Stimulated activated CD8-positive, alpha-beta memory T cell treated with anti-CD3 and anti-CD28 coated beads, Interleukin-2, amount 100 ng/mL, for 1 hour (primary cell): ENCODE measurements around the gene TTLL8.

Experiments used
- DNase-seq, 2 donors: peaks; one replicate each; pipeline ENCODE4 v3.0.0-alpha.2; 2020; ENCODE audit warnings: low read depth in 2 of 2

The TTLL8 gene

DNA sequence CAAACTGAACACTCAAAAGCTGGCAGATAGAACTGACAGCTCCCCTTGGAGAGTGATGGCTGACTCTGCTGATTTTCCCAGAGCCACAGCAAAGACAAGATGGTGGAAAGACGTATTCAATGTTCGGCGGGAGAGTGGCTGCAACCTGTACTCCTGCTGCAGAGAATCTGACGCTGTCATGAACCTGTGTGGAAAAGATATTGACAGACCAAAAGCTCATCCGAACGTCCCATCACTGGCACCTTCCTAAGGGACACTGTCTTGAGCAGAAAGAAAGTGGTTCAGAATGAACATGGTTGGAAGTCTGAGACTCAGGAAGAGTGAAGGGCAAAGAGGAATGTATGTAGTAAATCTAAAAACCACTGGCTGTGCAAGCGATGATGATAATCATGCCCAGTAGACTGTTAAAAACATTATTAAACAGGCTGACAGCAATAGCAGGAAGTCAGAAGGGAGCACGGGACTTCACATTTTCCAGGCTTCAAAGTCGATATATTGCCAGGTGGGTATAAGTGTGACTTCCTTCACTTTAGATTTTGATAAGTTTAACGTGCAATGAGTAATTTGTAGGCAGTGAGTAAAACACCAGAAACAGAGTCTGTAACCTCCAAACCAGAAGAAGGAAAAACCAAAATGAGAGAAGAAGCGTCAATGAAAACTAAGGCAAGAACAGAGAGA, 39.4 kb downstream of the TTLL8 start:
- no peak for DNase-seq

DNA sequence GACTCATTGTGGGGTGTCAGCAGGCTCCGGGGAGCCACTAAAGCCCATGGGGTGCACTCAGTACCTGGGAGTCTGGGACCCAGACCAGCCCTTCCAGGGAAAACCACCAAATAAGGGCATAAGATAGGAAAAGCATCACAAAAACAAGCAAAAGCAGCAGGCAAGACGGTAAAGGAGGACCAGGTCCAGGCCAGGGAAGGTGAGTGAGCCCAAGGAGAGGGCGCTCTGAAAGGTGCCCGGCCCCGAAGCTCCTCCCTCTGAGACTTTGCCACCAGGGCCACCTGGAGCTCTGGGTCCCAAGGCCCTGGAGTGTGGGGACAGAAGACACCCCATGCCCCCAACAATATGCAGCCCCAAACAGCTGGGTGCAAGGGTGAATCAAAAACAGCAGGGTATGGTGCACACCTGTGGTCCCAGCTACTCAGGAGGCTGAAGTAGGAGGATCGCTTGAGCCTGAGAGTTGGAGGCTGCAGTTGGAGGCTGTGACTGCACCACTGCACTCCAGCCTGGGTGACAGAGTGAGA, 40.3 kb downstream of the TTLL8 start:
- DNase-seq = no peak

DNA sequence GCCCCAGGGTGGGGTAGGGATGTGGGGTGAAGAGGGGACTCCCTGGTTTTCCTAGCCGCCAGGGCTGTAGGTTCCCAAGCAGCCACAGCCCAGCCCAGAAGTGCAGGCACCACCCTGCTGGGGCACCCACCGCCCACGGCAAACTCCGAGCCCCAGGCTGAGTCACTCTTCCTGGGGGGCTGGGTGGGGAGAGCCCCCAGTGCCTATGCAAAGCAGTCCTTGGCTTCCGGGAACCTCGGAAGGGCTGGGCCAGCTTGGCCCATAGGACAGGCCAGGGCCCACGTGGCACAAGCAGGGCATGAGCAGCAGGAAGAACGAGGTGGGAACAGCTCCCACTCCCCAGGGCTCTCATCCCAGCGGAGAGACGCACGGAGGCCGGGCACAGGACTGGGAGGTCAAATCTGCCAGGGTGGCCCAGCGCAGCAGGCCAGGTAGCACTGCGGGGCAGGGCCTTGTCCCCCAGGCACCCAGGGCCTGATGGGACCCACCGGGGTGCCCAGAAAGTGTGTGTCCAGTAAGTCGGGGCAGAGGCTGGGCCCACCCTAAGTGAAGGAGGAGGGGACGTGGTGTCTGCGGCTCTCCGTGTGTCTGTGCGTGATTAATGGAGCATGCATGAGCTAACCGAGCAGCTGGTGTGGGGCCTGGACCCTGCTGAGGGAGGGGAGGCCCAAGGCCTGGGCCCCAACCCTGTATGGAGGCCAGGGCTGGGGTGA, 41.0 kb downstream of the TTLL8 start:
- DNase-seq = no peak

DNA sequence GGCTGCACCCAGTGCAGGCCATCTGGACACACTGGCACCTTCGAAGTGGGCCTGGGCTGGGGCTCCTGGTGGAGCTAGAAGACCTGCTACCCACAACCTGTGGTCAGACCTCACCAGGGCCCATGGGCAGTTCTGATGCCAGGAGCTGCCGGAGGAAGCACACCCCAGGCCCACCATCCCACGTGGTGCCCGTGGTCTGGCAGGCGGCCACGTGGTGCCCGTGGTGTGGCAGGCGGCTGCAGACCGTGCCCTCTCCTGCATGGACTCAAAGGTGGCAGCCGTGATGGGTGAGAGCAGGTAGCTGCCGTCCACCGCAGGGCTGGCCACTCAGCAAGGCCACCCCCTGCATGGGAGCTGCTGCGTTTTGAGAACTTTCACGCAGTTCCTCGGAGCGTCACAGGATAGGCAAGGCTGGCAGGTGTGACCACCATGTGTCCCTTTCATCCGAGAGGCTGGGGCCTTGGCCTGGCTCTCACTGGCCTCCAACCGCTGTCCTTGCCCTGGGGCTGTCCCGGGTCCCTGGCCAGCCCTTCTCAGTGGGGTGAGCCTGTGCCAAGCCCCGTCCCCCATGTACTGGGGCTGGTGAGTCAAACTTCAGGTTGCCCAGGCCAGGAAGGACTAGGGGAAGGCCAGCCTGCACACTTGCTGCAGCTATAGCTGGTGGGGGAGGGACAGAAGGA, 41.6 kb downstream of the TTLL8 start:
- no peak for DNase-seq

DNA sequence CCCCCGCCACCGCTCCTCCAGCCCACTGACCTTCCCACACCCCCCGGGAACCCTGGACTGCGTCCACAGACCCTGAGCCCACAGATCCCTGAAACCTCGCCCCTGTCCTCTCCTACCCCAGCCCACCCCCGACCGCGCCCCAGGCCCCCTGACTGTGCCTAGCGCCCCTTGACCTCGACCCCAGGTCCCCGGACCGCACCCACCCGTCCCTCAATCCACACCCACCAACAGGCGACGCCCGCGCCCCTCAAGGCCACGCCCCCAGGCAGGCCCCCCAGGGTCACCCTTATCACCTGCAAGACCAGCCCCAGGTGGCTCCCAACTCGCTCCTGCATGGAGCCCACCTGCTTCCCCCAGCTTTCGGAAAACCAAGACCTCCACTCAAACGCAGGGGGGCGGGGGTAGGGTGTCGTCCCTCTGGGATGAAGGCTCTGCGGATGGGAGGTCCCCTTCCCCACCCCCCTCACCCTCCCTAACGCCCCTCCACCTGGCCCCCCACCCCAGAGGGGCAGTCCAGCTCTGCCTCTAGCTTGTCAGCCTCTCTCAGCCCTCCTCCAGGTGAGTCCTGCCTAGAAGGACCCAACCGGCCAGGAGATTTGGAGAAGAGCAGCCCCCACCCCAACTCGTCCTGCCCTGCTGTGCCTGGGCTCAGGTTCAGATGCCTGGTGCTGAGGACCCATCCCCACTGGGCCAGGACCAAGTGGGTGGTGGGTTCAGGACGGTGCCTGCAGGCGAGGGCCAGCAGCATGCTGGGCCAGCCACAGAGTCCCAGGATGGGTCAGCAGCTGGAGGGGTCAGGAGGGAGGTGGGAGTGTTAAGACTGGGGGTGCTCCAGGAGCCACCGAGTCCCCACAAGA, 42.4 kb downstream of the TTLL8 start:
- DNase-seq = no peak

DNA sequence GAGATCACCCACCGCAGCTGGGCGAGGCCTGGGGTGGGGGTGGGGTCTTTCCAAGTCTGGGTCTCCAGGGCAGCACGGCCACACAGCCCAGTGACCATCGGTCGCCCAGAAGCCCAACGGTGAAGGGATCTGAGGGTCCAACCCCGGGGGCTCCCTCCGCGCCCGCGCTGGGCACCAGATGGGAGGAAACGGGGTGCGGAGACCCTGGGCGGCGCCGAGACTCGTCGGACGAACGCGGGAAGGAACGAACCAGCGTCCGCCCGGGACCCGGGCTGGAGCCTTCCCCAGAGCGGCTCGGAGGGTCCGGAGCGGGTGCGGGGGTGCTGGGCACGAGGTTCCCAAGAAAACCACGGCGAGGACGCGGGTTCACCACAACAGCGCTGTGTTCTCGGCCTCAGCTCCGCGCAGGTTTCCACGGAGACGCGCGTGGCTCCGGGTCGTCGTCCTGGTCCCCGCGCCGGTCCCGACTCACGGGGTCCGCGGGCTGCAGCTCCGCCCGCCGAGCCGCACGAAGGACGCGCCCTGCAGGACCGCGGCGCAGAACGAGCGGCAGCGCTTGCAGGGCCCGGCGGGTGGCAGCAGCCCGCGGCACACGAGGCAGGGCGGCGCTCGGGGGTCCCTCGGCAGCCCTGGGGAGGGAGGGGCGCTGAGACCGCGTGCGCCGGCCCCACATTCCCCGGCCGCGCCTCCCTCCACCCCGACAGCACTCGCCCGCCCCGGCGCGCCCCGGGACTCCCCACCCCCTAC, 43.3 kb downstream of the TTLL8 start:
- DNase-seq = no peak

DNA sequence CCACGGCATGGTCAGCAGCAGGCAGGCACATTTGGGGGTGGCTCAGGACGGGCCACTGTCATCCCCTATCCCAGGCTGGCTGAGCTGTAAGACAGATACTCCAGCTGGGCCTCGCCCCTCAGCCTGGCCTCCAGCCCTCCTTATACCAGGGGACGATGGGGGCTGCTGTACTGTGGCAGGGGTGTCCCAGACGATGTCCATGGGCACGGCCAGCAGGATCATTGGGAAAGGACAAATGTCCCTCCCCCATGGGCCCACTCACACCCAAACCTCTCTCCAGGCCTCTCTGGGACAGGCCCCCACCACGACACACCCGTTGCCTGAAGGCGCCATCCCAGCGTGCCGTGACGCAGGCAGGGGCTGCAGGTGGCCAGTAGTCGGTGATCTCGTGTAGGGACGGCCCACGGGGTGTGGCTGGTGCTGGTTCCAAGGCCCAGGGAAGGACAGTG, 44.0 kb downstream of the TTLL8 start:
- no peak for DNase-seq

DNA sequence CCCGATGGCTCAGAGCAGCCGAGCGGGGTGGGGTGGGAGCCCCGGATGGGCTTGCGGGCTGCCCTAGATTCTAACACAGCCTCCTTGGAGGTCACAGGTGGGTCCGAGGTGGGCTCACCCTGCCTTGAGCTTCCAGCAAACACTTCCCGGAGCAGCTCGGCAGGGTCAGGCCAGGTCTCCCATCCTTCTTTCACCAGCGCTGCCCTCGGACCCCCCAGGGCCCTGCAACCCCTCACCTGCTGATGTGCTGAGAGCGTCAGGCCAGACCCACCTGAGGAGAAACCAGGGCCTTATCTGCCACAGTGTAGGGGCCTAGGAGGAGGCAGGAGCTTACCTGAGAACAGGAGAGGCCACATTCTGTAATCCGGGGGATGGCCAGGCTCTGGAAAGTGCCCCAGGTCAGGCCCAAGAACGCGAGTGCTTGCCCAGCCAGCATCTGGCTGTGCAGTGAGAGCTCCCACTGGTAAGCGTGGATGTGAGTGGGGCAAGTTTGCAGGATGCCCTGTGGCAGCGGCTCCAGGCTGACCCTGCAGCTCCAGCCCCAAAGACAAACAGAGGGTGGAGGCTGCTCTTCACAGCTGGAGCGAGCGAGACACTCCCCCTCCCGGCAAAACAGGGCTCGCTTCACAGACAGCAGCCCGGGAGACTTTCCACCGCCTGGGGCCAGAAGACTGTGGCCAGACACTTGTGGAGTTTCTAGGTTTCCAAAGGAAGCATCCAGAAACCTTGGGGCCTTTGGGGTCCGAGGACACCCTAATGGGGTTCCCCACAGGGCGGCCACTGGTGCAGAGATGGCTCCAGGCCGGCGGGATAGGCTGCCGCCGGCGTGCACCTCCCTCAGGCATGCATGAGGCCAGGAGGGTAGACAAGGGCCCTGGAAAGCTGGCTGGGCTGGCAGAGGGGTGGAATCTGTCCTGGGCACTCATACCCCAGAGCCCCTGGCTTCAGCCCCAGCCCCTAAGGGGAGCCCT, 45.6 kb downstream of the TTLL8 start, which contains the start of gene IL17REL:
Gene IL17REL (minus strand): TSS at position 555 of the 971 bp plus-strand sequence. CDS start 119 bp downstream, at position 436.
- DNase-seq = no peak

DNA sequence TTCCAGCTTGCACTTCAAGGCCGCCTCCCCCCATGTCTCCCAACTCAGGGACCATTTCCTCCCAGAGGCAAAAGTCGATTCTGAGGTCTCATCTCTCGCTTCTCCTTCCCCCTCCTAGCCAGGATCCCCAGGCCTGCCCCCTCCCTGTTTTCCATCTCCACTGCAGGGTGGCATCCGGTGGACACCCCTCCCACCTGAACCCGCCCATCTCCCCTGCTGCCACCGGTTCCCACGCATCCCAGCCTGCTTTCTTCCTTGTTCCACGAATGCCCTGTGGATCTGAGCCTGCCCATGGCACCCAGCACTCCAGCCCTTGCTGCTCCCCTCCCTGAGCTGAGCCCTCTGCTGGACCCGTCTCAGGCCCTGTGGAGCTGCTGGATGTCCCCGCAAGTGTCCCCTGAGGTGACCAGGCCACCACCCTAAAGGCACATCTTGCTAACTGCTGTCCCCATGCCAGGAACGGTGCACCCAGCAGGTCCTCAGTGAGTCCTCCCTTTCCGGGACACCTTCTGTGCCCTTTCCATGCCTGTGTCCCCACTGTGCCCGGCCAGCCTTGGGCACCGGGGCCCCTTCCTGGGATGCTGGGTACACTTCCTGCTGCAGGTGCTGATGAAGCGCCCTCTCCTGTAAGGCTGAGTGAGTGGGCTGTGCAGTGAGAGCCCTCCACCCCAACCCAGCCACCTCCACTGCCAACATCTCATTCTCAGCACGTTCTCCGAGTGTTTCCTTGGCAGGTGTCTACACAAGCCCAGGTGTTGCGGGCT, 46.5 kb downstream of the TTLL8 start:
- no peak for DNase-seq

DNA sequence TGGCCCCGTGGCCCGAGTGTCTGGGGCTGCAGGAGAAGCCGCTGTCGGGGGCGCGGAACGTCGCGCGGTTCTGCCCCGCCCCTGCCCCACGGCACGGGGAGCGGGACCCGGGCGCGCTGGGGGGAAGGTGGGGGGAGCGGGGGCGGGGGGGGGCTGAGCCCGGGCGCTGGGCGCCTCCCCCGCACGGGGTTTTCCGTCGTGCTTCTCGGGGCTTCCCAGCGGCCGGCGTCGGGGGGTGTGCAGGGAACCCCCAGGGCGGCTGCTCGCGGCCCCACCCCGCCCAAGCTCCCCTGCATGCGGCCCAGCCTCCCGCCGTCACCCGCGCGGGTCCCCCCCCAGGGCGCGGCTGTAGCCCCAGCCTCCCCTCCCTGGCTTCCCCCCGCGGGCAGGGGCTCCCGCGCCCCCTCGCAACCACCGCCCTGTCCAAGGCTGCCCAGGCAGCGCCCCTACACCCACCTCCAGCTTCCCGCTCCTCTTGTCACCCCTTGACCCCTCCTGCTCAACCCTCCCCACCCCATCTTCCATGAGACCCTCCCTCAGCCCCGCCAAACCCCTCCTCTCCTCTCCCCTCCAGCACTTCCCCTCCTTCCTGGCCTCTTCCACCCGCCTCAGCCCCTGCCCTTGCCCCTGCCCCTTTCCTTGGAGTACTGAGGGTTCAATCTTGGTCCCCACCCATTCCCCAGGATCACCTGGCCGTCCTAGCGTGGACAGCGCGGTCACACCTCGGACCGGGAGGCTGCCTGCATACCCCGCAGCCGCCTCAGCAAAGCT, 47.2 kb downstream of the TTLL8 start:
- DNase-seq = peak in 1 of 2 donors; percentile 57

DNA sequence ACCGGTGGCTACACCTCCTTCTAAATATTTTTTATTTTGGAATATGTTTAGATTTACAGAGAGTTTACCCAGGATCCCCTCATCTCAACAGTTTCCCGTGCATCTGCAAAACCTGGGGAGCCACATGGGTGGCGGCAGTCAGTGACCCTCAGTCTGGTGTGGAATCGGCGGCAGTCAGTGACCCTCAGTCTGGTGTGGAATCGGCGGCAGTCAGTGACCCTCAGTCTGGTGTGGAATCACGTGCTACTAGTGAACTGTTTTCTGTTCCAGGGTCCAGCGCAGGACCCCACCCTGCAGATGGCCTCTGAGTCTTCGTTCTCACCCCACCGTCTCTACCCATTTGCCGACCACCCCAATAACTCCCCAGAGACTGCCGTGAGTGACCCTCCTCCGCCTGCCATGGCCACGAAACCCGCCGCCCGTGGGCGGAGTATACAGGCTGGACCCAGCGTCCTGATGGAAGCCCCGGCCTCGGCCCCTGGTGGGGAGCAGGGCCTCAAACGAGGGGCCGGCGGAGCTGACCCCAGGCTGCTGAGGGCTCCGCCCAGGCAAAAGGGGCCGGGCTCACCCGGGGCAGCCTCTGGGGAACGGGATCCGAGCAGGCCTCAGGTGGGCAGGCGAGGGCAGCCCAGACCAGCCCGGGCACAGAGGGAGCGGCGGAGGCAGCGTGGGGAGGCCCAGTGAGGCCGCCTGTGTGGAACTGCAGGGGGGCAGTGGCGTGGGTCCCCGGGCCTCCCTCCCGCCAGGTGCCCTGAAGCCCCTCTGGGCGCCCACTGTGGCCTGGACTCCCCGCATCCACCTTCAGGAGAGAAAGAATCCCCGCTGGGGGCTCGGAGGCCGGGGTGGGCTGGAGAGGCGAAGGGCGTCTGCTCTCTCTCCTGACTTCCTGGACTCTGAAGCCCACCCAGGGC, 48.1 kb downstream of the TTLL8 start:
- no peak for DNase-seq

DNA sequence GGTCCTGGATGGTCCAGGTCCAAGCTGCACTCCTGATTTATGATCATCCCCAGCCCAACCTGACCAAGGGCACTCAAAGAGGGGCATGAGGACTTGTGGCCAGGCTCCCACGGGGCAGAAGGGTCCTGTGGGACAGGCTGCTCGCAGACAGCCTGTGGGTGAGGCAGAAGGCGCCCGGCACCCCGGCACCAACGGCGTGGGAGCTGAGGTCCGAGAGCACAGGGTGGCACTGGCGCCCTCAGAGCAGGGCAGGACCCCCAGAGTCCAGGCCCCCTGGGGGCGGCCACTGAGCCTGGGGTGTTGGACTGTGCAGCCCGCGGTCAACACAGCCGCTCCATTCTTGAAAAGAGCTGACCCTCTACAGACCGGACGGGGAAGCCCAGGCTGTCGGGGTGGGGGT, 48.8 kb downstream of the TTLL8 start:
- DNase-seq = no peak

DNA sequence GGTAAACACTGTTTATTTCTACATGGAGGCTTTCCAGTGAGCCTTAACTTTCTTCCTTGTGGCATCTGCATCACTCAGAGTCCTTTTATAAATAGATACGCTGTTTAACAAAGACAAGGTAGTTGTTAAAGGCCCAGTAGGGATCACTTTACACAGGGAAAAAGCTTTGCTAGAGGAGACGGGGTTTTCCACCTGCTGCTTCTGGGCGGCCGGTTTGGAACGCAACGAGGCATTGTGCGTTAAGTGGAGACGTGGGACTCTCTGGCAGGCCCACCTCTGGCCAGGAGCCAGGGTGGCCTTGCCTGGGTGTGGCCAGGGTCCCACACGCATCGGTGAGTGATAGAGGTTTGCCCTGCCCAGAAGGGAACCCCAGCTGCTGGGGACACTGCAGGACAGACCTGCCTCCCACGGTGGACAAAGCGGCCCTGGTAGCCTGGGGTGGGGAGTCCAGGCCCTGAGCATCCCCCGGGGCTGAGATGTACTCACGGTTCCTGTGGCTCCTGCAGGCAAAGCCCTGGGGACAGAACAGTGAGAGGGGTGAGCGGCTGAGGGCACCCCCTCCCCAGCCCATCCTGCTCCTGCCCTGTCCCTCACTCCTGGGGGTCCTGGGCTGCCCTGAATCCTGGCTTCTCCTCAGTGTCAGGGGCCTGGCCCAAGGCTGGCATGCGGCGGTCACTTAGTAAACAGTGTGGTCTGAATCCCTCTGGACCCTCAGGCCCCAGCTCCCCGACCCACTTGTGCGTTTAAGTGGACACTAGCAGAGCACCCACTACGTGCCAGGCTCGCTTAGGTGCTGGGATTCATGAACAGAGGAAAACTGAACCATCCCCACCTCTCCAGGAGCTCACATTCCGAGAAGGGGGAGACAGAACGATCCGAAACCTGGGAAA, 49.7 kb downstream of the TTLL8 start:
- DNase-seq = no peak

DNA sequence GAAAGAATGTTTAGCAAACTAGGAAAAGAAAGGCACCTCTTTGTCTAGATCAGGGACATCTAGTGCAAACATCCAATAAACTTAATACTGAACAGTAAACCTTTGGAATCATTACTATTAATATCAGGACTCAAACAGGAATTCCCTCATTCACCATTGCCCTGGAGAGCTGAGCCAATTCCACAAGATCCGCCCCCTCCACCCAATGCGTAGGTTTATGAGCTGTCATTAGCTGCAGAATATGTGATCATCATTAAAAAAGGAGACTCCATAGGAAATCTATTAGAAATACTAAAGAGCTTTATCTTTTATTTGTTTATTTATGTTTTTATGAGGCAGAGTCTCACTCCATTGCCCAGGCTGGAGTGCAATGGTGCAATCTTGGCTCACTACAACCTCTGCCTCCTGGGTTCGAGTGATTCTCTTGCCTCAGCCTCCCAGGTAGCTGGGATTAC, 51.0 kb downstream of the TTLL8 start:
- DNase-seq = no peak

DNA sequence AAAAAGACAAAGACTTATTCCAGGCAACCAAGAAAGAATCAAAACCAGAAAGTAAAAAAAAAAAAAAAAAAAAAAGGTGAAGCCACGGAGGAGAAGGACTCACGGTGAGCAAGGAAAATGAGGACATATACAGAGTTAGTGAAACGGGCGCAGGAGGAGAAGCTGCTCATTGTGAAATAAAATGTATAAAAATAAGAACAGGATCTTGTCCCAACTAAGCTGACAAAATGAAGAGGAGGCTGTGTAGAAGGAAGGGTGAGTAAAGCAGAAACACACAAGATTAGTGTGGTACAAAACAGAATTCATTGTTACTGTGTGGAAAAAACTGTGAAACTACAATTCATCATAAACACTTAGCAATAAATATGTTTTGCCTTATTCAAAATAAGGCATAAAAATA, 53.2 kb downstream of the TTLL8 start:
- DNase-seq = no peak

DNA sequence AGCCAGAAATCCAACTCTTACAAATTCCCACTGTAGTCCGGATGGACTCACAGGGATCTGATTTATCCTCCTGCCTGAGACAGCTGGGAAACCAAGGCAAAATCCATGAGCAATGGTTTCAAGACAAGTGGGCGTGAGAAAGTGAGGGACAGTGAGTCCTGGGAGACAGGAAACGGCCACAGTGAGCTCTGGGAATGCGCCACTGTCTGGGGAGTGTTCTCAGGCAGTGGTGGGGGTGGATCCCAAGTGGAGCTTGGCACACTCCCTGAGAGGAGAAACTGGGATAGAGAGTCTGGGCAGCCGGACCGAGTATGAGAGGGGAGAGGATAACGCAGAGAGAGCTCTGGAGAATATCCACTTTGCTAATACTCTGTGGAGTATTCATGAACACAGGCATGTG, 55.3 kb downstream of the TTLL8 start:
- DNase-seq = no peak
